H1 (cell line): Measurements from ENCODE around the gene FHAD1. TPM values are rescaled to one million over a fixed set of nuclear protein-coding genes. Genes with fewer than 3 reads are reported as not detected.

ENCODE experiments used
- CTCF ChIA-PET: fragments of 300-600 bp; sonication (Branson Sonifier 250); formaldehyde crosslinking; loops from one replicate; lab custom pipeline; 2021; ENCODE audit not compliant: partially characterized antibody; lab: Charles Lee
- POLR2A ChIA-PET: fragments of 300-600 bp; sonication (Branson Sonifier 250); formaldehyde crosslinking; loops from one replicate; lab custom pipeline; 2021; ENCODE audit warnings: inconsistent platforms; ENCODE audit not compliant: partially characterized antibody; lab: Charles Lee
- DNase-seq, 2 experiments: peaks; one replicate each; pipeline versions ENCODE4 v3.0.0 to v3.0.0-alpha.2; 2010 to 2022; ENCODE audit warnings: low spot score in 2 of 2, low read depth in 1 of 2, mixed read lengths in 1 of 2
- FAIRE-seq: peaks from 2 replicates; lab custom pipeline; 2011; peaks lifted over from hg19 to GRCh38; lab: Jason Lieb, UNC
- H2AFZ ChIP-seq: 2 replicates; pipeline ENCODE4 v1.8.1; 2012; ENCODE audit warnings: low read length, inconsistent platforms
- H2AK5ac ChIP-seq: 2 replicates; pipeline ENCODE4 v1.6.1; 2013; ENCODE audit warnings: low read depth, low read length
- H2BK120ac ChIP-seq: replicated peaks from 2 replicates; pipeline ENCODE3; 2013; ENCODE audit warnings: low read depth, low read length, inconsistent platforms
- H2BK12ac ChIP-seq: 2 replicates; pipeline ENCODE4 v1.6.1; 2013; ENCODE audit warnings: low read depth, low read length
- H2BK15ac ChIP-seq: 2 replicates; pipeline ENCODE4 v1.6.1; 2013; ENCODE audit warnings: low read length
- H2BK20ac ChIP-seq: 2 replicates; pipeline ENCODE4 v1.6.1; 2013; ENCODE audit warnings: low read length
- H2BK5ac ChIP-seq: 2 replicates; pipeline ENCODE4 v1.6.1; 2013; ENCODE audit warnings: low read depth, low read length
- H3K14ac ChIP-seq: 2 replicates; pipeline ENCODE4 v1.6.1; 2013; ENCODE audit warnings: inconsistent platforms; ENCODE audit not compliant: insufficient read length
- H3K18ac ChIP-seq: 2 replicates; pipeline ENCODE4 v1.6.1; 2013; ENCODE audit warnings: low read length; ENCODE audit errors: extremely low read depth
- H3K23ac ChIP-seq: 2 replicates; pipeline ENCODE4 v1.6.1; 2013; ENCODE audit warnings: inconsistent platforms; ENCODE audit not compliant: insufficient read length
- H3K23me2 ChIP-seq: 2 replicates; pipeline ENCODE4 v1.6.1; 2013; ENCODE audit warnings: low read depth, low read length
- H3K27ac ChIP-seq: 2 replicates; pipeline ENCODE4 v1.6.1; 2011; ENCODE audit warnings: low read depth, low read length, inconsistent platforms
- H3K27me3 ChIP-seq, 4 experiments: replicated peaks in 1 of 4; 1 replicate in 1 of 4; 2 replicates in 3 of 4; pipeline versions ENCODE4 v1.6.1 to v1.8.1; 2011 to 2013; ENCODE audit warnings: low read length in 3 of 4, mild to moderate bottlenecking in 3 of 4, inconsistent platforms in 2 of 4, mixed read lengths in 2 of 4, moderate library complexity in 1 of 4; ENCODE audit not compliant: control insufficient read depth in 3 of 4, insufficient read depth in 3 of 4; ENCODE audit errors: extremely low read depth in 1 of 4
- H3K36me3 ChIP-seq, 4 experiments: 2 replicates each; pipeline versions ENCODE4 v1.6.1 to v1.8.1; 2011 to 2013; ENCODE audit warnings: mild to moderate bottlenecking in 4 of 4, low read length in 3 of 4, moderate library complexity in 2 of 4, control low read depth in 1 of 4, inconsistent platforms in 1 of 4; ENCODE audit not compliant: insufficient read depth in 4 of 4, control insufficient read depth in 2 of 4
- H3K4ac ChIP-seq: replicated peaks from 2 replicates; pipeline ENCODE3; 2013; ENCODE audit warnings: low read length, low read depth, mixed read lengths, inconsistent platforms; ENCODE audit not compliant: insufficient read length
- H3K4me1 ChIP-seq, 4 experiments: replicated peaks in 1 of 4; 1 replicate in 1 of 4; 2 replicates in 3 of 4; pipeline versions ENCODE4 v1.6.1 to v1.8.1; 2011 to 2013; ENCODE audit warnings: low read length in 3 of 4, inconsistent platforms in 2 of 4, mixed read lengths in 1 of 4; ENCODE audit not compliant: insufficient read depth in 4 of 4, control insufficient read depth in 3 of 4
- H3K4me2 ChIP-seq, 2 experiments: 2 replicates each; pipeline versions ENCODE4 v1.6.1 to v1.8.1; 2011 to 2013; ENCODE audit warnings: low read depth in 2 of 2, low read length in 2 of 2, control low read depth in 1 of 2, inconsistent platforms in 1 of 2, mild to moderate bottlenecking in 1 of 2; ENCODE audit not compliant: insufficient read depth in 1 of 2
- H3K4me3 ChIP-seq, 4 experiments: fragments of 200-600, 300-600 bp in 1 of 4; sonication (generic), shearing (Covaris generic), sonication (Bioruptor Twin) in 1 of 4; 2 replicates each; pipeline versions ENCODE4 v1.5.1 to v1.8.1; 2011 to 2016; ENCODE audit warnings: low read length in 4 of 4, low read depth in 3 of 4, control low read depth in 2 of 4, inconsistent platforms in 2 of 4, mild to moderate bottlenecking in 2 of 4, mixed read lengths in 1 of 4, moderate library complexity in 1 of 4; ENCODE audit not compliant: insufficient read depth in 2 of 4; ENCODE audit errors: extremely low read depth in 1 of 4
- H3K56ac ChIP-seq: replicated peaks from 2 replicates; pipeline ENCODE3; 2013; ENCODE audit warnings: low read depth, mild to moderate bottlenecking, mixed read lengths, low read length, inconsistent platforms; ENCODE audit not compliant: insufficient read length
- H3K79me1 ChIP-seq: 2 replicates; pipeline ENCODE4 v1.6.1; 2013; ENCODE audit warnings: low read depth, low read length, control low read depth
- H3K79me2 ChIP-seq, 2 experiments: 2 replicates each; pipeline versions ENCODE4 v1.6.1 to v1.8.1; 2012 to 2013; ENCODE audit warnings: low read length in 2 of 2, mild to moderate bottlenecking in 2 of 2, inconsistent platforms in 1 of 2; ENCODE audit not compliant: insufficient read depth in 2 of 2, control insufficient read depth in 1 of 2
- H3K9ac ChIP-seq, 4 experiments: replicated peaks in 1 of 4; 1 replicate in 1 of 4; 2 replicates in 3 of 4; pipeline versions ENCODE4 v1.6.1 to v1.8.1; 2011 to 2013; ENCODE audit warnings: low read depth in 3 of 4, low read length in 3 of 4, control low read depth in 2 of 4, mild to moderate bottlenecking in 2 of 4, moderate library complexity in 2 of 4, inconsistent platforms in 1 of 4; ENCODE audit errors: extremely low read depth in 1 of 4
- H3K9me3 ChIP-seq, 2 experiments: 2 replicates each; pipeline versions ENCODE4 v1.6.1 to v1.8.1; 2012 to 2013; ENCODE audit warnings: mild to moderate bottlenecking in 2 of 2, moderate library complexity in 2 of 2, control low read depth in 1 of 2, inconsistent platforms in 1 of 2, low read depth in 1 of 2, low read length in 1 of 2, mixed read lengths in 1 of 2; ENCODE audit not compliant: insufficient read depth in 2 of 2
- H4K20me1 ChIP-seq, 2 experiments: replicated peaks in 1 of 2; 2 replicates each; pipeline versions ENCODE3 to v1.8.1; 2011 to 2013; ENCODE audit warnings: inconsistent platforms in 2 of 2, low read length in 2 of 2, mild to moderate bottlenecking in 1 of 2; ENCODE audit not compliant: insufficient read depth in 2 of 2, control insufficient read depth in 1 of 2
- H4K5ac ChIP-seq: 2 replicates; pipeline ENCODE4 v1.6.1; 2013; ENCODE audit warnings: low read length, low read depth, mixed read lengths, inconsistent platforms; ENCODE audit not compliant: insufficient read length
- H4K8ac ChIP-seq: 2 replicates; pipeline ENCODE4 v1.8.0; 2013; ENCODE audit warnings: mild to moderate bottlenecking, moderate library complexity, low read length, inconsistent platforms; ENCODE audit not compliant: insufficient read depth; ENCODE audit errors: extremely low read depth
- H4K91ac ChIP-seq: replicated peaks from 2 replicates; pipeline ENCODE3; 2013; ENCODE audit warnings: low read length, mixed read lengths, inconsistent platforms; ENCODE audit not compliant: insufficient read length
- RFX5 ChIP-seq: IDR thresholded peaks from 2 replicates; pipeline ENCODE4 v1.6.1; 2011; ENCODE audit warnings: low read depth, low read length, improper control_type of control experiment, borderline replicate concordance
- RNF2 ChIP-seq: fragments of 200-900, 300-1000 bp; sonication (generic); IDR thresholded peaks from 2 replicates; pipeline ENCODE4 v1.7.1; 2016; ENCODE audit warnings: borderline replicate concordance, low read depth, mild to moderate bottlenecking, antibody characterized with exemption, low read length; ENCODE audit not compliant: poor library complexity, severe bottlenecking; ENCODE audit errors: missing control alignments
- WGBS, 2 experiments: shearing (Covaris generic) in 1 of 2; methylation state at CpG; one replicate each; pipeline versions ENCODE4 v1.1.6 to v1.1.7; 2013 to 2015; ENCODE audit warnings: low lambda C conversion rate in 2 of 2, mixed read lengths in 2 of 2, inconsistent platforms in 1 of 2, low coverage in 1 of 2, missing lambda C conversion rate in 1 of 2; ENCODE audit not compliant: insufficient replicate concordance in 2 of 2, insufficient coverage in 1 of 2, insufficient read length in 1 of 2; ENCODE audit errors: extremely low coverage in 1 of 2, missing lambda C conversion rate in 1 of 2; 5-methylcytosine and 5-hydroxymethylcytosine counted together
- polyA plus RNA-seq, 7 experiments: library from polyadenylated mRNA; depleted of rRNA in 3 of 7; stranded (reverse) in 5 of 7; unstranded in 2 of 7; fragments of >200 nt in 5 of 7; fragments of 200-250 nt in 2 of 7; gene quantifications; 1 replicate in 5 of 7; 2 replicates in 1 of 7; 4 replicates in 1 of 7; pipeline versions ENCODE4 v1.2.1 to v1.2.3, GENCODE V29; 2011 to 2013; ENCODE audit warnings: missing spikeins in 2 of 7, mixed read lengths in 2 of 7
- total RNA-seq: library from RNA; stranded (reverse); fragmentation: NEBNext Ultra II Directional; extraction: Animal tissue kit (Norgen Biotek cat#: 25700); gene quantifications from 2 replicates; pipeline ENCODE4 v1.2.1, GENCODE V29; 2021

FHAD1 gene
- total and polyA plus RNA-seq, 2 of the 8 experiments (the other 6 are each of a cell fraction or from before 2014, with no cell fraction given), result 0.39 to 0.69 TPM

DNA sequence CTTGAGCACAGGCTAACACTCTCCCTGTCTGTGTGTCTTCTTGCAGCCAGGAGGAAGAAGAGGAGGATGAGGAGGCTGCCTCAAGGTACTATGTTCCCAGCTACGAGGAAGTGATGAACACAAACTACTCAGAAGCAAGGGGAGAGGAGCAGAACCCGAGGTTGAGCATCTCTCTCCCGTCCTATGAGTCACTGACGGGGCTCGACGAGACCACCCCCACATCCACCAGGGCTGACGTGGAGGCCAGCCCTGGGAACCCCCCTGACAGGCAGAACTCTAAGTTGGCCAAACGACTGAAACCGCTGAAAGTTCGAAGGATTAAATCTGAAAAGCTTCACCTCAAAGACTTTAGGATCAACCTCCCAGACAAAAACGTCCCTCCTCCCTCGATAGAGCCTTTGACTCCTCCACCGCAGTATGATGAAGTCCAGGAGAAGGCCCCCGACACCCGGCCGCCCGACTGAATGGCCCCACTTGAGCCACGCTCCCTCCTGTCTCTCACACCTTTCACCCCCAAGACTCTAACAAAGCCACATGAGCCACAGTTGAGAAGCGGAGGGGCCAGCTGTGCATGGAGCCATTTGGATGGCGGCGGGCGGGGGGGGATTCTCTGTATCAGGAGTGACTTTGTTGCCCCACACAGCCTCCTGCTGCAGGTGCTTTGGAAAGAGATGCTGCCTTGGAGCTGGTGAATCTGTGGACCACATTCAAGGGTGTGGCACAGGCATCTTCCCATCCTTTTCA, 27.6 kb upstream of the FHAD1 start:
- H3K4me1 ChIP-seq, result peaks cover 0 to 5% (median 0%) of the 10 kb centered on the region in 4 experiments; a peak in 4 of 7 replicates
- no peak overlapping the region for H3K27ac ChIP-seq
- H3K4ac ChIP-seq, result no peak overlapping the region
- ChIA-PET POLR2A (interaction anchor here (1.2 to 1.5 kb wide), 2 partner anchors 8 to 31 kb away, joined by 3 read pairs; no protein-coding TSS in a partner anchor), CTCF (interaction anchor here (0.9 kb wide), 1 partner anchor 63 kb away, joined by 3 read pairs; no protein-coding TSS in a partner anchor)
- no peak overlapping the region for H2BK120ac ChIP-seq
- no peak overlapping the region for H2AK5ac ChIP-seq
- no peaks in the 10 kb centered on the region for H3K79me2 ChIP-seq
- no peak overlapping the region for H2AFZ ChIP-seq
- H3K4me2 ChIP-seq, result no peak overlapping the region
- H3K79me1 ChIP-seq, result no peaks in the 10 kb centered on the region
- H3K36me3 ChIP-seq, result peaks cover 6 to 13% (median 9%) of the 10 kb centered on the region in 4 experiments; a peak in 5 of 8 replicates
- 89% methylated on average over 22 of the region's 22 CpGs; no CpG with 5 or more reads in 1 of the 2 experiments for WGBS, 2 experiments
- no peaks in the 10 kb centered on the region for H3K27me3 ChIP-seq
- H3K23ac ChIP-seq, result no peak overlapping the region
- no peak overlapping the region for H4K5ac ChIP-seq
- H3K4me3 ChIP-seq, result no peak overlapping the region
- no peak overlapping the region for H4K8ac ChIP-seq
- no peak for DNase-seq
- no peak overlapping the region for H3K14ac ChIP-seq
- H2BK15ac ChIP-seq, result no peak overlapping the region
- H3K23me2 ChIP-seq, result peaks cover 2% of the 10 kb centered on the region; the same call in 1 of the 2 replicates
- H3K56ac ChIP-seq, result no peak overlapping the region
- no peak overlapping the region for H2BK20ac ChIP-seq
- H2BK12ac ChIP-seq, result no peak overlapping the region
- TF ChIP-seq RNF2 (no peak), RFX5 (no peak)
- no peak for FAIRE-seq
- no peak overlapping the region for H3K9ac ChIP-seq
- no peak overlapping the region for H2BK5ac ChIP-seq
- no peak overlapping the region for H3K18ac ChIP-seq
- H4K20me1 ChIP-seq, result no peaks in the 10 kb centered on the region
- H4K91ac ChIP-seq, result no peak overlapping the region
- H3K9me3 ChIP-seq, result peaks cover 8% of the 10 kb centered on the region in 2 experiments; a peak in 2 of 4 replicates
